Fibroblast of lung (primary cell): ENCODE data around the gene SRRM5. TPM values are rescaled to one million over a fixed set of nuclear protein-coding genes. Genes with fewer than 3 reads are reported as not detected.
"Not testable (repeated sequence)": the region's sequence is repeated elsewhere in the genome, so short reads cannot be mapped to it uniquely, and the experiment has no call there.

Source experiments
- DNase-seq, 2 donors: peaks; one replicate each; pipeline versions ENCODE4 v3.0.0 to v3.0.0-alpha.2; 2010; ENCODE audit warnings: low read depth in 2 of 2
- H2AFZ ChIP-seq: 2 replicates; pipeline ENCODE4 v1.5.1; 2012; ENCODE audit warnings: low read length, control low read depth, inconsistent platforms
- H3K27ac ChIP-seq: 2 replicates; pipeline ENCODE4 v1.5.1; 2011; ENCODE audit warnings: low read length, control low read depth; ENCODE audit not compliant: insufficient read depth
- H3K27me3 ChIP-seq: 2 replicates; pipeline ENCODE4 v1.5.1; 2011; ENCODE audit warnings: mild to moderate bottlenecking, low read length; ENCODE audit not compliant: control insufficient read depth, insufficient read depth
- H3K36me3 ChIP-seq: 2 replicates; pipeline ENCODE4 v1.5.1; 2011; ENCODE audit warnings: low read length; ENCODE audit not compliant: control insufficient read depth, insufficient read depth
- H3K4me1 ChIP-seq: 2 replicates; pipeline ENCODE4 v1.5.1; 2011; ENCODE audit warnings: low read length; ENCODE audit not compliant: control insufficient read depth, insufficient read depth; ENCODE audit errors: extremely low read depth
- H3K4me2 ChIP-seq: 2 replicates; pipeline ENCODE4 v1.5.1; 2011; ENCODE audit warnings: low read length, control low read depth; ENCODE audit not compliant: insufficient read depth; ENCODE audit errors: extremely low read depth
- H3K4me3 ChIP-seq, 4 experiments: fragments of 200-600 bp in 1 of 4; sonication (generic) in 1 of 4; replicated peaks in 1 of 4; 2 replicates each; pipeline ENCODE4 v1.5.1; 2011 to 2016; ENCODE audit warnings: low read length in 4 of 4, low read depth in 3 of 4, mild to moderate bottlenecking in 3 of 4, control low read depth in 2 of 4, inconsistent platforms in 1 of 4, mixed read lengths in 1 of 4; ENCODE audit not compliant: insufficient read depth in 1 of 4; ENCODE audit errors: control extremely low read depth in 1 of 4
- H3K79me2 ChIP-seq: 2 replicates; pipeline ENCODE4 v1.5.1; 2012; ENCODE audit warnings: mild to moderate bottlenecking, low read length, inconsistent platforms; ENCODE audit not compliant: control insufficient read depth, insufficient read depth
- H3K9ac ChIP-seq: 2 replicates; pipeline ENCODE4 v1.5.1; 2011; ENCODE audit warnings: mild to moderate bottlenecking, low read length, control low read depth; ENCODE audit not compliant: insufficient read depth
- H3K9me3 ChIP-seq: 2 replicates; pipeline ENCODE4 v1.5.1; 2012; ENCODE audit warnings: low read depth, low read length; ENCODE audit not compliant: control insufficient read depth, insufficient read depth
- H4K20me1 ChIP-seq: 2 replicates; pipeline ENCODE4 v1.5.1; 2011; ENCODE audit warnings: low read length; ENCODE audit not compliant: control insufficient read depth, insufficient read depth; ENCODE audit errors: extremely low read depth
- CTCF ChIP-seq, 2 donors: IDR thresholded peaks in 1 of 2; conservative IDR thresholded peaks in 1 of 2; 1 replicate in 1 of 2; 2 replicates in 1 of 2; pipeline ENCODE4 v1.5.1; 2011 to 2012; ENCODE audit warnings: low read length in 2 of 2, control low read depth in 1 of 2, inconsistent platforms in 1 of 2, low read depth in 1 of 2, mild to moderate bottlenecking in 1 of 2
- EZH2 ChIP-seq: IDR thresholded peaks from 2 replicates; pipeline ENCODE4 v1.5.1; 2012; ENCODE audit warnings: low read length, control low read depth, mild to moderate bottlenecking; ENCODE audit errors: missing control alignments
- polyA plus RNA-seq, 2 donors: library from polyadenylated mRNA; depleted of rRNA in 1 of 2; stranded (reverse) in 1 of 2; unstranded in 1 of 2; fragments of >200 nt; gene quantifications; 2 replicates each; pipeline ENCODE4 v1.2.1, GENCODE V29; 2011 to 2012; ENCODE audit warnings: missing spikeins in 1 of 2
- total RNA-seq: library from RNA; depleted of rRNA; stranded (reverse); fragments of >200 nt; gene quantifications from 2 replicates; pipeline ENCODE4 v1.2.1, GENCODE V29; 2014

The SRRM5 gene
- total and polyA plus RNA-seq, 2 donors (not counting 1 experiment from before 2014, with no cell fraction given): under 0.01 to 0.06 TPM

- Histone ChIP-seq H3K79me2 (no peaks in the 10 kb centered on the region), H2AFZ (no peak overlapping the region), H3K9ac (no peak overlapping the region), H3K4me1 (no peaks in the 10 kb centered on the region), H3K4me3 (no peak overlapping the region), H3K27me3 (no peaks in the 10 kb centered on the region), H3K27ac (no peak overlapping the region), H4K20me1 (no peaks in the 10 kb centered on the region), H3K36me3 (peaks cover 1% of the 10 kb centered on the region), H3K9me3 (no peaks in the 10 kb centered on the region), H3K4me2 (no peak overlapping the region)
- no peak for TF ChIP-seq EZH2
- TF ChIP-seq CTCF (conservative IDR thresholded peaks at IDR 0.05 in 1 of 2, IDR thresholded peaks at IDR 0.05 in 1 of 2; ENCODE audit: low read depth in 1 of 2, low read length in 2 of 2): no peak
- no peak for DNase-seq
Measured at GRCh38 chr19:43586346-43586745, 25.5 kb upstream of the SRRM5 start.

- H3K79me2 ChIP-seq, H3K27me3 ChIP-seq, H2AFZ ChIP-seq, H3K4me3 ChIP-seq, DNase-seq, H3K9me3 ChIP-seq, H3K4me1 ChIP-seq, H3K9ac ChIP-seq, H3K27ac ChIP-seq, H4K20me1 ChIP-seq, H3K36me3 ChIP-seq, H3K4me2 ChIP-seq: not testable (repeated sequence)
Measured at GRCh38 chr19:43587029-43587428, 24.9 kb upstream of the SRRM5 start.

- H3K36me3 ChIP-seq: peaks cover 17% of the 10 kb centered on the region
- TF ChIP-seq EZH2 (no peak), CTCF (conservative IDR thresholded peaks at IDR 0.05 in 1 of 2, IDR thresholded peaks at IDR 0.05 in 1 of 2; ENCODE audit: low read depth in 1 of 2, low read length in 2 of 2) (no peak)
- H3K9ac ChIP-seq: no peak overlapping the region
- no peak overlapping the region for H3K4me3 ChIP-seq
- H3K9me3 ChIP-seq: no peaks in the 10 kb centered on the region
- no peaks in the 10 kb centered on the region for H4K20me1 ChIP-seq
- no peak for DNase-seq
- no peak overlapping the region for H2AFZ ChIP-seq
- no peak overlapping the region for H3K27ac ChIP-seq
- H3K27me3 ChIP-seq: no peaks in the 10 kb centered on the region
- H3K4me1 ChIP-seq: peaks cover 2% of the 10 kb centered on the region
- peaks cover 12% of the 10 kb centered on the region for H3K79me2 ChIP-seq
- no peak overlapping the region for H3K4me2 ChIP-seq
Measured at GRCh38 chr19:43589277-43589676, 22.6 kb upstream of the SRRM5 start.
